Activated B cell treated with CpG ODN at 0.5 μM for 24 hours (primary cell): ENCODE data around the gene HIF3A. TPM values are rescaled to one million over a fixed set of nuclear protein-coding genes. Genes with fewer than 3 reads are reported as not detected.

Experiments
- ATAC-seq: fragments of 200-7000 bp; cut with Tn5 transposase; one replicate; pipeline ENCODE4 v1.10.0; 2021; ENCODE audit warnings: low read depth, mild to moderate bottlenecking, moderate library complexity
- CTCF ChIA-PET: fragments of 350-600 bp; sonication (Branson Sonifier 250); formaldehyde crosslinking; loops from one replicate; lab custom pipeline; 2021; ENCODE audit warnings: antibody characterized with exemption; lab: Charles Lee
- POLR2A ChIA-PET: fragments of 350-600 bp; sonication (Branson Sonifier 250); formaldehyde crosslinking; loops from one replicate; lab custom pipeline; 2021; ENCODE audit warnings: antibody characterized with exemption; lab: Charles Lee
- DNase-seq: peaks from one replicate; pipeline ENCODE4 v3.0.0; 2022
- H3K27ac Mint-ChIP-seq: one replicate; pipeline ENCODE4 v1.8.0; 2020; ENCODE audit warnings: mixed read lengths
- H3K27me3 Mint-ChIP-seq: one replicate; pipeline ENCODE4 v1.8.0; 2021; ENCODE audit warnings: mixed read lengths
- H3K36me3 Mint-ChIP-seq: one replicate; pipeline ENCODE4 v1.8.0; 2021; ENCODE audit warnings: low read depth, mixed read lengths
- H3K4me1 Mint-ChIP-seq: one replicate; pipeline ENCODE4 v1.8.0; 2021; ENCODE audit warnings: mixed read lengths
- H3K4me3 Mint-ChIP-seq: one replicate; pipeline ENCODE4 v1.8.0; 2020; ENCODE audit warnings: mild to moderate bottlenecking, mixed read lengths
- H3K9me3 Mint-ChIP-seq: one replicate; pipeline ENCODE4 v1.8.0; 2020; ENCODE audit warnings: mixed read lengths
- CTCF ChIP-seq: fragments of 200-600 bp; IDR thresholded peaks from one replicate; pipeline ENCODE4 v1.8.0; 2022; ENCODE audit warnings: antibody characterized with exemption, mild to moderate bottlenecking
- intact Hi-C: fragments of 100-400 bp; cut with micrococcal nuclease; formaldehyde crosslinking; loops from one replicate; pipeline ENCODE4 v1.15.1; 2024
- total RNA-seq: library from RNA; stranded (reverse); gene quantifications from 2 replicates; pipeline ENCODE4 v1.2.3, GENCODE V29; 2022

Gene HIF3A
- total RNA-seq, 1 donor from 2014 or later = not detected

- no peak overlapping the region for H3K4me3 Mint-ChIP-seq
- TF ChIP-seq CTCF = no peak
- H3K27me3 Mint-ChIP-seq = peaks cover 26% of the 10 kb centered on the region
- H3K27ac Mint-ChIP-seq = no peak overlapping the region
- no peaks in the 10 kb centered on the region for H3K4me1 Mint-ChIP-seq
- DNase-seq (no peak), ATAC-seq (no peak)
- intact Hi-C loops = no loop called here
- no peaks in the 10 kb centered on the region for H3K36me3 Mint-ChIP-seq
- CTCF ChIA-PET = interaction anchor here (2.9 kb wide), 1 partner anchor 208 kb away, joined by 13 read pairs; no protein-coding TSS in a partner anchor
- POLR2A ChIA-PET = no interaction called here
- no peaks in the 10 kb centered on the region for H3K9me3 Mint-ChIP-seq
Observed at GRCh38 chr19:46279177-46279576, 17.7 kb upstream of the HIF3A start.

DNA sequence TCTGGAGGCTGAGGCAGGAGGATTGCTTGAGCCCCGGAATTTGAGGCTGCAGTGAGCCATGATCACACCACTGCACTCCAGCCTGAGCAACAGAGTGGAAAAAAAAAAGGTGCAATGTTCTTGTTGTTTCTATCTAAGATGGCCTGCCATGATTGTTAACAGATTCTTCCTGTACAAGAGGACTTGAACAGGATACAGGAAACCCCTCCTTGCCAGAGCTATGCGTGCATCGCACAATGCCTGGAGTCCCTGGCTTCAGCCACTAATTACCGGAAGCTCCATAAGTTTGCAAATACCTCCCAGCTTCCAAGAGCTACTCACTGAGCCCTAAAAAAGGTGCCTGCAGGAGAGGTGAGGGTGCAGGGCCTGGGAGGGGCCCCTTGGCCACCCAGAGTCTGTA lies 13.1 kb upstream of the HIF3A start:
- ATAC-seq (no peak), DNase-seq (no peak)
- Mint-ChIP-seq H3K9me3 (no peaks in the 10 kb centered on the region), H3K4me3 (no peak overlapping the region), H3K4me1 (no peaks in the 10 kb centered on the region), H3K27ac (no peak overlapping the region), H3K27me3 (peaks cover 6% of the 10 kb centered on the region), H3K36me3 (no peaks in the 10 kb centered on the region)
- no peak for TF ChIP-seq CTCF
- ChIA-PET CTCF (no interaction called here), POLR2A (no interaction called here)
- intact Hi-C loops = no loop called here

GRCh38 chr19:46284635-46285034 lies 12.2 kb upstream of the HIF3A start:
- Mint-ChIP-seq H3K4me3 (no peak overlapping the region), H3K4me1 (no peaks in the 10 kb centered on the region), H3K27ac (no peak overlapping the region), H3K27me3 (peaks cover 2% of the 10 kb centered on the region), H3K9me3 (peaks cover under 1% of the 10 kb centered on the region), H3K36me3 (no peaks in the 10 kb centered on the region)
- ChIA-PET POLR2A (no interaction called here), CTCF (no interaction called here)
- intact Hi-C loops = no loop called here
- no peak for TF ChIP-seq CTCF
- no peak for ATAC-seq
- DNase-seq = no peak

DNA sequence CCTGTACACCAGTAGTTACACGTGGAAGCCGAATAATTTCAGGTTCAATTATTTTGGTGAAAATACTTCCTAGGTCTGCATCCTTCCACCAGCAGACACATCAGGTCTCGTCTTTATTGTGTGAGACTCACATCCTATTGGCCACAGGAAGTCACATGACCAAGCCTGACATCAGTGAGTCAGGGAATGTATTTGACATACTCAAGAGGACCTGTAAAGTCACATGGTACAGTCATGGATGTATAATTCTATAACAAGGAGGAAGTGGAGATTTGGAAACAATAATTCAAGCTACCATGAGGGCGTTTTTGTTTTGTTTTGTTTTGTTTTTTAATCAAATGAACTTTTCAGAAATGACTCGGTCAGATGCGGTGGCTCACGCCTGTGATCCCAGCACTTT lies 9.3 kb upstream of the HIF3A start:
- Mint-ChIP-seq H3K4me1 (no peaks in the 10 kb centered on the region), H3K4me3 (no peak overlapping the region), H3K36me3 (no peaks in the 10 kb centered on the region), H3K9me3 (peaks cover 3% of the 10 kb centered on the region), H3K27me3 (peaks cover 2% of the 10 kb centered on the region), H3K27ac (no peak overlapping the region)
- CTCF ChIA-PET = no interaction called here
- no peak for ATAC-seq
- POLR2A ChIA-PET = no interaction called here
- DNase-seq = no peak
- intact Hi-C loops = no loop called here
- TF ChIP-seq CTCF = no peak

DNA sequence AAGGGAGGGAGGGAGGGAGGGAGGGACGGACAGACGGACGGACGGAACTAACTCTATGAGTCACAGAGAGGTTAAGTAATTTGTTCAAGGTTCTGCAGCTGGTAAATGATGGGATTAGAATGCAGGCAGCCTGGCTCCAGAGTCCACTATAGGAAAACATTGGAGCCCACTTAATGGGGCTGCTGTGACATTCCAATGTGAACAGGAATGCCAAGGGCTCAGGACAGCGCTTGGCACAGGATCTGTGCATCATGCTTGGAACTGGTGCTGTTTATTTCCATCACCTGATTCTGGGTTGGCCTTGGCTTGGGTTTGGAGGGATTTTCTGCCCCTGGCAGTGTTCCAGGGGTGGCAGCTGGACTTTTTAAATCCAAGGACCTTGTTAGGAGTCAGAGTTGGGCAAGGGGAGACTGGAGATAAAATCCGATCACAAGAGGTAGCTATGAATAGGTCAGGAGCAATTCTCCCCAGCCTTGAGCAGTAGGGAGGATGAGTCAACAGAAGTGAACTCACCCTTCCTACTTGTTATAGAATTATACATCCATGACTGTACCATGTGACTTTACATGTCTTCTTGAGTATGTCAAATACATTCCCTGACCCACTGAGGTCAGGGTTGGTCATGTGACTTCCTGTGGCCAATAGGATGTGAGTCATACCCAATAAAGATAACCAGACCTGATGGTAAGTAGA lies 7.8 kb upstream of the HIF3A start:
- Mint-ChIP-seq H3K27ac (no peak overlapping the region), H3K4me3 (no peak overlapping the region), H3K4me1 (no peaks in the 10 kb centered on the region), H3K9me3 (peaks cover 3% of the 10 kb centered on the region), H3K36me3 (no peaks in the 10 kb centered on the region), H3K27me3 (peaks cover 2% of the 10 kb centered on the region)
- no peak for ATAC-seq
- no peak for DNase-seq
- POLR2A ChIA-PET = interaction anchor here (0.7 kb wide), 1 partner anchor 247 kb away, joined by 5 read pairs; no protein-coding TSS in a partner anchor
- TF ChIP-seq CTCF = no peak
- intact Hi-C loops = no loop called here
- CTCF ChIA-PET = no interaction called here
